Thoracic aorta (tissue), 2 donors: ENCODE measurements around the gene VIPAS39. TPM values are rescaled to one million over a fixed set of nuclear protein-coding genes. Genes with fewer than 3 reads are reported as not detected.

Experiments used
- ATAC-seq: fragments of 150-250 bp; one replicate; pipeline ENCODE4 v1.8.0; 2017; ENCODE audit warnings: low read depth; ENCODE audit not compliant: insufficient number of reproducible peaks, low FRiP score
- DNase-seq: peaks from one replicate; pipeline ENCODE4 v3.0.0-alpha.2; 2020; ENCODE audit warnings: low spot score
- H3K27ac ChIP-seq, 2 donors: fragments of 200-600 bp; sonication (generic); 1 replicate in 1 of 2; 2 replicates in 1 of 2; pipeline ENCODE4 v1.5.1; 2016; ENCODE audit warnings: mild to moderate bottlenecking in 2 of 2, moderate library complexity in 2 of 2
- H3K27me3 ChIP-seq: fragments of 200-600 bp; sonication (generic); replicated peaks from 2 replicates; pipeline ENCODE4 v1.6.0; 2016; ENCODE audit warnings: mild to moderate bottlenecking; ENCODE audit not compliant: insufficient read depth
- H3K36me3 ChIP-seq: fragments of 200-600 bp; sonication (generic); one replicate; pipeline ENCODE4 v1.5.1; 2016
- H3K4me1 ChIP-seq, 2 donors: fragments of 200-600 bp; sonication (generic); 1 replicate in 1 of 2; 2 replicates in 1 of 2; pipeline versions ENCODE4 v1.5.1 to v1.6.0; 2016; ENCODE audit warnings: low read depth in 2 of 2, mild to moderate bottlenecking in 1 of 2; ENCODE audit not compliant: control insufficient read depth in 1 of 2
- H3K4me3 ChIP-seq: fragments of 200-600 bp; sonication (generic); 2 replicates; pipeline ENCODE4 v1.5.1; 2016; ENCODE audit warnings: mild to moderate bottlenecking
- H3K9me3 ChIP-seq: fragments of 200-600 bp; sonication (generic); 2 replicates; pipeline ENCODE4 v1.5.1; 2016
- total RNA-seq, 2 donors: library from RNA; depleted of rRNA; stranded (reverse); fragments of >200 nt; gene quantifications; one replicate each; pipeline versions ENCODE4 v1.1.0 to v1.2.3, GENCODE V29; 2016
- TF ChIP-seq, protein P1 (sequence below): fragments of 200-600 bp; sonication (generic); IDR thresholded peaks from one replicate; pipeline ENCODE4 v1.5.1; 2019; ENCODE audit warnings: antibody characterized with exemption

The VIPAS39 gene
- total RNA-seq, 2 donors from 2014 or later = 20.2 to 21.0 TPM

DNA sequence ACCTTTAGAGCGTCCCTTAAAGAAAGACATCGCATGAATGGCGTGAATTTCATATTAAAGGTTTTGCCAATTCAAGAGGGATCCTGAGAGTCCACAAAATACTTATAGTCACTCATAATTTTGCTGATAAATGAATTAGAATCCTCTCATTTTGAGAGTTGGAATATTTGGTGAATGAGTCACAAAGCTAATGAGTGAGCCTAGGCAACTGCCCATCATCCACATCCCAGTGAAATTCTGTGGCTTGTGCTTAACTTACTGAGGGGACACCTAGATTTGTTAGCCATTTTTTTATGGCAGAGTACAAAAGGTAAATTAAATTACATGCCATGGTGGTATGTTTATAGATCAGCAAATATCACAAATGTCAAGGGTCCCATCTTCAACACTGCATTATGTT is 21.4 kb downstream of the VIPAS39 start:
- ATAC-seq (no peak), DNase-seq (no peak)
- TF ChIP-seq, protein P1, sequence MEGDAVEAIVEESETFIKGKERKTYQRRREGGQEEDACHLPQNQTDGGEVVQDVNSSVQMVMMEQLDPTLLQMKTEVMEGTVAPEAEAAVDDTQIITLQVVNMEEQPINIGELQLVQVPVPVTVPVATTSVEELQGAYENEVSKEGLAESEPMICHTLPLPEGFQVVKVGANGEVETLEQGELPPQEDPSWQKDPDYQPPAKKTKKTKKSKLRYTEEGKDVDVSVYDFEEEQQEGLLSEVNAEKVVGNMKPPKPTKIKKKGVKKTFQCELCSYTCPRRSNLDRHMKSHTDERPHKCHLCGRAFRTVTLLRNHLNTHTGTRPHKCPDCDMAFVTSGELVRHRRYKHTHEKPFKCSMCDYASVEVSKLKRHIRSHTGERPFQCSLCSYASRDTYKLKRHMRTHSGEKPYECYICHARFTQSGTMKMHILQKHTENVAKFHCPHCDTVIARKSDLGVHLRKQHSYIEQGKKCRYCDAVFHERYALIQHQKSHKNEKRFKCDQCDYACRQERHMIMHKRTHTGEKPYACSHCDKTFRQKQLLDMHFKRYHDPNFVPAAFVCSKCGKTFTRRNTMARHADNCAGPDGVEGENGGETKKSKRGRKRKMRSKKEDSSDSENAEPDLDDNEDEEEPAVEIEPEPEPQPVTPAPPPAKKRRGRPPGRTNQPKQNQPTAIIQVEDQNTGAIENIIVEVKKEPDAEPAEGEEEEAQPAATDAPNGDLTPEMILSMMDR = no peak
- Histone ChIP-seq H3K4me1 (no peaks in the 10 kb centered on the region), H3K27ac (no peak overlapping the region), H3K9me3 (no peaks in the 10 kb centered on the region), H3K36me3 (peaks cover 33% of the 10 kb centered on the region), H3K4me3 (no peak overlapping the region), H3K27me3 (no peaks in the 10 kb centered on the region)

DNA sequence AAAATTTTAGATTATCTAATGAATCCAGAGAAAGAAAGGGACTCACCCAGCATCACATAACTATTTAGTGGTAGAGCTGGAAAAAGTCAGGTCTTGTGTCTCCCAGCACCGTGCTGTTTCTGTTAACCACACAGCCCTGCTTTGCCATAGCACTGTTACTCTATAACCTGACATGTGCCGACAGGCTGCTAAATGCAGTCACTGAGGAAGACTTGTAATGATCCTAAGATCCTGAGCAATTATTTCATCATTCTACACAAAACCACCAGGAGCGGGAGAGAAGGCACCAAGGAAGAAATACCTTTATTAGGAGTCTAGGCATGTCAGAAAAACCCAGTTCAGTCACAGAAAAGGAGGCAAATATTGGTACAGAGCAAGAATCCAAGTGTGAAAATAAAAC is 31.0 kb downstream of the VIPAS39 start:
- TF ChIP-seq, protein P1 = no peak
- H3K36me3 ChIP-seq = peaks cover 49% of the 10 kb centered on the region
- no peaks in the 10 kb centered on the region for H3K4me1 ChIP-seq
- no peak overlapping the region for H3K4me3 ChIP-seq
- DNase-seq (no peak), ATAC-seq (no peak)
- no peak overlapping the region for H3K27ac ChIP-seq
- H3K27me3 ChIP-seq = no peaks in the 10 kb centered on the region
- H3K9me3 ChIP-seq = no peaks in the 10 kb centered on the region

DNA sequence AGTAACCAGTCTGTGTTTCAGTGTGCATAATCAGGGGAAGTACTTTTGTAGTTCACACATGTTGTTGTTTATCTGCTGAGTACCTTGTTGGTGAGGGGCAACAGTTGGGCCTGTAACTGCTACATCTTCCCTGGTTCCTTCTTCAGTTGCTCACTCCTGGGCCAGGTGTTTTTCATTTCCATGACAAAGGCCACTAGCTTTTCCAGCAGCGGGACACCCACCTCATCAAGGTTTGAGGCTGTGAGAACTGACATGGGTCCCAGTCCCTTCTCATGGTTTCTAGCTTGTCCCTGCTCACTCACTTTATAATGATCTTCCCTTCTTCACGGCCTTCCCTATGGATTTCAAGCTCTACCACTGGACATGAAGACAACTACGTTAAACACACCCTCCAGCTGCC is 32.5 kb downstream of the VIPAS39 start:
- Histone ChIP-seq H3K4me1 (no peaks in the 10 kb centered on the region), H3K9me3 (peaks cover under 1% of the 10 kb centered on the region), H3K27me3 (no peaks in the 10 kb centered on the region), H3K27ac (no peak overlapping the region), H3K4me3 (no peak overlapping the region), H3K36me3 (peaks cover 51% of the 10 kb centered on the region)
- ATAC-seq = no peak
- TF ChIP-seq, protein P1 = no peak
- no peak for DNase-seq

DNA sequence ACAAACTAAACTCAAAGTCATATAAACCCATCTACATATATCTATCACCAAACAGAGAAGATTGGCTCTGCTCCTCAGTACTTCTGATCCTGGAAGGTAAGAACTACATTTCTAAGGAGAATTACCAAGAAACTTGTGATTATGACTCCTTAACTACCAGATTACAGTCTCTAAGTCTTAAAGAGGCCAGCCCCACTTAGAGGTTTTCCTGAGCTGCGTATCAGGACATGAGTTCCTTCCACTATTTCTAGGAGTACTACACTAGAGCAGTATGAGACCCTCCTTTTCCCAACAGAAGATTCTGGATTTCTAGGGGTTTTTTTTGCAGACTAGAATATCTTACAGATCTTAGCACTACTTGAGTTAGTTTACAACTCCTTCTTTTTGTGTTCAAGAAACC is 34.0 kb downstream of the VIPAS39 start, which contains the start of gene NOXRED1:
Gene NOXRED1, minus strand, starts transcription at position 101 of the 400 bp plus-strand sequence. CDS start 634 bp downstream, outside the sequence.
- peaks cover 38% of the 10 kb centered on the region for H3K36me3 ChIP-seq
- H3K4me3 ChIP-seq = no peak within 1 kb of the TSS
- ATAC-seq (no peak), DNase-seq (no peak)
- no peaks in the 10 kb centered on the region for H3K4me1 ChIP-seq
- H3K27me3 ChIP-seq = no peaks in the 10 kb centered on the region
- H3K27ac ChIP-seq = no peak within 1 kb of the TSS
- TF ChIP-seq, protein P1 = no peak
- peaks cover 13% of the 10 kb centered on the region for H3K9me3 ChIP-seq

DNA sequence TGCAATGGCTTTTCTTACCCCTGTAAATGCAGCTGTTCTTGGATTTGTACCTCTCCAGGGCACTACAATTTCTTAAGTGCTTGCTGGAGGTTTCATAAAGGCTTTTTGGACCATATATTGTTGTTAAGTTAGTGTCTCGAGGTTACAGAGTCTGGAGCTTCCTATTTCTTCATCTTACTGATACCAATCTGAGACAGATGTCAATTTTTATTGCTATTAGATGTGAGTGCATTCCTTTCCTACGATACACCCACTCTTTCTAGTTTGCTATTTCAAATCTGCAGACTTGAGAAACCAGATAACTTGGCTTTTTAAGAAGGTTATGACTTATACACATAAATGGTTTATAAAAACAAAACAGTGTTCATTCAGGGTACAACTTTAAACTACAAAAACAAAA is 36.2 kb downstream of the VIPAS39 start:
- Histone ChIP-seq H3K9me3 (peaks cover 14% of the 10 kb centered on the region), H3K4me1 (no peaks in the 10 kb centered on the region), H3K4me3 (no peak overlapping the region), H3K36me3 (peaks cover 18% of the 10 kb centered on the region), H3K27ac (no peak overlapping the region), H3K27me3 (no peaks in the 10 kb centered on the region)
- TF ChIP-seq, protein P1 = no peak
- ATAC-seq (no peak), DNase-seq (no peak)
